SU-DHL-6 (cell line): ENCODE measurements around the gene ATP9B.

Experiments
- H2AFZ ChIP-seq: fragments of 200-600 bp; sonication (generic); 2 replicates; pipeline ENCODE4 v1.6.1; 2014; ENCODE audit warnings: low read depth, mild to moderate bottlenecking, moderate library complexity, mixed read lengths, antibody characterized with exemption, low read length; ENCODE audit not compliant: severe bottlenecking
- H3F3A ChIP-seq: fragments of 200-600 bp; shearing (Covaris generic); 2 replicates; pipeline ENCODE4 v1.6.0; 2016; ENCODE audit warnings: antibody characterized with exemption, mild to moderate bottlenecking; ENCODE audit not compliant: insufficient read depth
- H3K27ac ChIP-seq: fragments of 200-600 bp; sonication (generic); 2 replicates; pipeline ENCODE4 v1.5.1; 2016; ENCODE audit warnings: low read depth, mild to moderate bottlenecking, low read length, moderate library complexity, mixed read lengths
- H3K27me3 ChIP-seq: fragments of 200-600 bp; sonication (generic), shearing (Covaris generic); 2 replicates; pipeline ENCODE4 v1.6.0; 2014; ENCODE audit warnings: mild to moderate bottlenecking, low read length
- H3K36me3 ChIP-seq: fragments of 200-600 bp; sonication (generic); 2 replicates; pipeline ENCODE4 v1.6.1; 2014; ENCODE audit warnings: mild to moderate bottlenecking, low read length, mixed read lengths
- H3K4me2 ChIP-seq: fragments of 300-600, 200-600 bp; shearing (Covaris generic), sonication (generic); 2 replicates; pipeline ENCODE4 v1.6.0; 2014; ENCODE audit warnings: low read length, low read depth, mild to moderate bottlenecking; ENCODE audit not compliant: poor library complexity, severe bottlenecking
- H3K4me3 ChIP-seq: fragments of 200-600 bp; sonication (generic); 2 replicates; pipeline ENCODE4 v1.5.1; 2014; ENCODE audit warnings: antibody characterized with exemption, low read length, mild to moderate bottlenecking, mixed read lengths; ENCODE audit not compliant: insufficient read depth, poor library complexity, severe bottlenecking
- H3K79me2 ChIP-seq: fragments of 200-600 bp; sonication (generic); 2 replicates; pipeline ENCODE4 v1.6.1; 2014; ENCODE audit warnings: mild to moderate bottlenecking, low read length, moderate library complexity; ENCODE audit not compliant: insufficient read depth
- H3K9ac ChIP-seq: fragments of 200-600 bp; sonication (generic); 2 replicates; pipeline ENCODE4 v1.7.0; 2014; ENCODE audit warnings: mild to moderate bottlenecking, low read length
- H3K9me2 ChIP-seq: fragments of 200-600 bp; sonication (generic); replicated peaks from 2 replicates; pipeline ENCODE4 v1.6.1; 2014; ENCODE audit warnings: low read length; ENCODE audit not compliant: insufficient read depth
- H3K9me3 ChIP-seq: fragments of 200-600 bp; sonication (generic); 2 replicates; pipeline ENCODE4 v1.6.1; 2014; ENCODE audit warnings: low read length, mixed read lengths; ENCODE audit not compliant: insufficient read depth
- H4K20me1 ChIP-seq: fragments of 200-600 bp; sonication (generic); 2 replicates; pipeline ENCODE4 v1.6.1; 2014; ENCODE audit warnings: low read depth, mild to moderate bottlenecking, antibody characterized with exemption, low read length, moderate library complexity, mixed read lengths
- EZH2phosphoT487 ChIP-seq: fragments of 200-600 bp; sonication (generic), shearing (Covaris generic); conservative IDR thresholded peaks from 2 replicates; pipeline ENCODE4 v1.6.1; 2018; ENCODE audit warnings: mild to moderate bottlenecking, antibody characterized with exemption, low read length, moderate library complexity, mixed read lengths
- TF ChIP-seq, protein P1 (sequence below): fragments of 200-600 bp; sonication (generic); IDR thresholded peaks from one replicate; pipeline ENCODE4 v1.5.1; 2017; ENCODE audit warnings: antibody characterized with exemption, mild to moderate bottlenecking, low read length, moderate library complexity; ENCODE audit not compliant: insufficient read depth, poor library complexity, severe bottlenecking

ATP9B gene

DNA sequence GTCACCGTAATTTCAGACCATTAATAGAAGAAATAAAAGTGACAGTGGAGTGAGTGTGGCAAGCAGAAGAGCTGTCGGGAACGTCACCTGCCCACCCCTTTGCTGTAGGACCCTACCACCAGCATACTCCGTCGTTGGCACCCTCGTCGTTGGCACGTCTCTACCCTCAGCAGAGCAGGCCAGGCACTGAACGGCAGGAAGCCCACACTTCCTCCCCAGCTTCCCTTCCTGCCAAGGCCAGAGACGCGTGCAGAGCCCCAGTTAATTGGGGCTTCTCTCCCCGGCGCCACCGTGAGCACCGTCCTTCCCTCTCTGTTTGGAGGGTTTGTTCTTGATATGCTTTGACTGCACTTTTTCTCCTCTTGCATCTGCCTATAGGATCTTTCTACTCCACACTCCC, 299.5 kb downstream of the ATP9B start:
- Histone ChIP-seq H3K27ac (no peak overlapping the region), H3K9me2 (no peaks in the 10 kb centered on the region), H3K79me2 (no peaks in the 10 kb centered on the region), H3K27me3 (no peaks in the 10 kb centered on the region), H3K9ac (no peak overlapping the region), H3F3A (no peaks in the 10 kb centered on the region), H3K4me2 (no peak overlapping the region), H4K20me1 (no peaks in the 10 kb centered on the region), H3K36me3 (no peaks in the 10 kb centered on the region), H3K4me3 (no peak overlapping the region), H2AFZ (no peak overlapping the region), H3K9me3 (no peaks in the 10 kb centered on the region)
- TF ChIP-seq EZH2phosphoT487 = no peak

DNA sequence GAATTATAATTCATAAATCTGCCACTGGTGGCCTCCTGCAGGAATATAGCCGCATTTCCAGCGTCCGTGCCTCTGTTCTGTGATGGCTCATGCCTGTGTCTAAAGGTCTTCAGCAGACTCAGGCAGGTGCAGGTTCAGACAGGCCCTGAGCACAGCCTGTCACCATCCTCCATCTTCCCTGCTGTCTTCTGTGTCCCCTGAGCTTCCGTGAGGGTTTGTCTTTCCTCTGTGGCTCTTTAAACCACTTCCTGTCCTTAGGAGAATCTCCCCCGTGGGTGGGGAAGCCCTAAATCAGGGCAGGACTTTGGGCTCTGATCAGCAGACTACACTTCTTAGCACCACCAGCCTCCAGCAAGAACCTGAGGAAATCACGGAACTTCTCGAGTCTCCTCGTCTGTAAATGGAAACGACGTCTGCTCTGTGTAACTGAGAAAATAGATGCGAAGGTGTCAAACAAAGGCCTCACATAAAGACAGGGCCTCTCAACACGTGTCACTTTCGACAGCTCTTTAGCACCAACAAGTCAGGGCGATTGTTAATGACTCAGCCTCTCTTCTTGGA, 302.4 kb downstream of the ATP9B start:
- Histone ChIP-seq H4K20me1 (no peaks in the 10 kb centered on the region), H2AFZ (no peak overlapping the region), H3K27me3 (no peaks in the 10 kb centered on the region), H3F3A (no peaks in the 10 kb centered on the region), H3K27ac (no peak overlapping the region), H3K4me3 (no peak overlapping the region), H3K9ac (no peak overlapping the region), H3K79me2 (no peaks in the 10 kb centered on the region), H3K9me3 (no peaks in the 10 kb centered on the region), H3K9me2 (no peaks in the 10 kb centered on the region), H3K4me2 (no peak overlapping the region), H3K36me3 (no peaks in the 10 kb centered on the region)
- no peak for TF ChIP-seq EZH2phosphoT487
- TF ChIP-seq, protein P1, sequence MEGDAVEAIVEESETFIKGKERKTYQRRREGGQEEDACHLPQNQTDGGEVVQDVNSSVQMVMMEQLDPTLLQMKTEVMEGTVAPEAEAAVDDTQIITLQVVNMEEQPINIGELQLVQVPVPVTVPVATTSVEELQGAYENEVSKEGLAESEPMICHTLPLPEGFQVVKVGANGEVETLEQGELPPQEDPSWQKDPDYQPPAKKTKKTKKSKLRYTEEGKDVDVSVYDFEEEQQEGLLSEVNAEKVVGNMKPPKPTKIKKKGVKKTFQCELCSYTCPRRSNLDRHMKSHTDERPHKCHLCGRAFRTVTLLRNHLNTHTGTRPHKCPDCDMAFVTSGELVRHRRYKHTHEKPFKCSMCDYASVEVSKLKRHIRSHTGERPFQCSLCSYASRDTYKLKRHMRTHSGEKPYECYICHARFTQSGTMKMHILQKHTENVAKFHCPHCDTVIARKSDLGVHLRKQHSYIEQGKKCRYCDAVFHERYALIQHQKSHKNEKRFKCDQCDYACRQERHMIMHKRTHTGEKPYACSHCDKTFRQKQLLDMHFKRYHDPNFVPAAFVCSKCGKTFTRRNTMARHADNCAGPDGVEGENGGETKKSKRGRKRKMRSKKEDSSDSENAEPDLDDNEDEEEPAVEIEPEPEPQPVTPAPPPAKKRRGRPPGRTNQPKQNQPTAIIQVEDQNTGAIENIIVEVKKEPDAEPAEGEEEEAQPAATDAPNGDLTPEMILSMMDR = no peak

DNA sequence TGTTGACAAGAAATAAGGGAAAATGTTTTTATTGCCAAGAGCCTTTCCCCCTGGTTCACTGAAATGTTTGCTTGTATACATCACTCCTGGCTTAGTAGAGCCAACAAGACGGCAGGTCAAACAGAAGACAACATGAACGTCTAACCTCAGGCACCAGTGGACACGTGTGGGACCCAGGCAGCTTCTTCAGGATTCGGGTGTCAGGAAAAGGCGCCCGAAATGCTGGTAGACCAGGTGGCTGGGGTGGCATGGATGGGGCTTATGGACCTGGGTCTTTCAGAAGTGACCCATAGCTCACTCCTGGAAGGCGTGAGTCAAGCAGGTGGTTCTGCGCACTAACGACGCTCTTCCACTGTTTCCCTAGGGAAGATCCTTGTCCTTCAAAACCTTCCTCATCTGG, 303.3 kb downstream of the ATP9B start:
- no peak overlapping the region for H3K27ac ChIP-seq
- no peaks in the 10 kb centered on the region for H3K27me3 ChIP-seq
- H3K9me2 ChIP-seq = no peaks in the 10 kb centered on the region
- H2AFZ ChIP-seq = no peak overlapping the region
- no peaks in the 10 kb centered on the region for H3K79me2 ChIP-seq
- no peaks in the 10 kb centered on the region for H3K36me3 ChIP-seq
- no peak overlapping the region for H3K4me2 ChIP-seq
- no peak for TF ChIP-seq EZH2phosphoT487
- TF ChIP-seq, protein P1 = no peak
- H3K9me3 ChIP-seq = no peaks in the 10 kb centered on the region
- H3F3A ChIP-seq = no peaks in the 10 kb centered on the region
- H3K4me3 ChIP-seq = no peak overlapping the region
- no peaks in the 10 kb centered on the region for H4K20me1 ChIP-seq
- no peak overlapping the region for H3K9ac ChIP-seq

DNA sequence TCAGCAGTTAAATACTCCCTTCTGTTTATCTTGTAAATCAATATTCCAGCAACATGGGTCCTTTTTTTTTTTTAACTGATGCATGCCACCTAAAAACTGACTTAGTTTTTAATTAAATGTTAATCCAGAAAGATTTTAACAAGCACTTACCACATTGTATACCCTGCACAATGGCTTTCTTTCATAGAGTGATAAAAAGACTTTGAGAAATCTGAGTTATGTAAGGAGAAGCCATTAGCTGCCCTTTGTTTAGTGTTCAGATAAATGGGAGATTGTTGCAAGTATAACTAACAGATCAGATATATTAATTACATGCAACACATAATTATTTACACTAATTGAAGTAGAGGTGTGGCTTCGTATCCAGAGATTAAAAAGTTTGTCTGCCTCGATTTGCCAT, 303.8 kb downstream of the ATP9B start:
- no peaks in the 10 kb centered on the region for H3K27me3 ChIP-seq
- H3F3A ChIP-seq = no peaks in the 10 kb centered on the region
- H3K9me2 ChIP-seq = no peaks in the 10 kb centered on the region
- no peak overlapping the region for H3K9ac ChIP-seq
- no peaks in the 10 kb centered on the region for H3K79me2 ChIP-seq
- H4K20me1 ChIP-seq = no peaks in the 10 kb centered on the region
- no peak for TF ChIP-seq EZH2phosphoT487
- TF ChIP-seq, protein P1 = no peak
- no peak overlapping the region for H3K4me3 ChIP-seq
- no peak overlapping the region for H3K4me2 ChIP-seq
- no peaks in the 10 kb centered on the region for H3K9me3 ChIP-seq
- no peak overlapping the region for H2AFZ ChIP-seq
- no peaks in the 10 kb centered on the region for H3K36me3 ChIP-seq
- H3K27ac ChIP-seq = no peak overlapping the region
